Fibroblast of lung (primary cell): ENCODE data around the gene IRF5.

Experiments
- EZH2 ChIP-seq: IDR thresholded peaks from 2 replicates; pipeline ENCODE4 v1.5.1; 2012; ENCODE audit warnings: low read length, control low read depth, mild to moderate bottlenecking; ENCODE audit errors: missing control alignments
- TF ChIP-seq, protein P1 (sequence below), 2 donors: IDR thresholded peaks in 1 of 2; conservative IDR thresholded peaks in 1 of 2; 1 replicate in 1 of 2; 2 replicates in 1 of 2; pipeline ENCODE4 v1.5.1; 2011 to 2012; ENCODE audit warnings: low read length in 2 of 2, control low read depth in 1 of 2, inconsistent platforms in 1 of 2, low read depth in 1 of 2, mild to moderate bottlenecking in 1 of 2

DNA sequence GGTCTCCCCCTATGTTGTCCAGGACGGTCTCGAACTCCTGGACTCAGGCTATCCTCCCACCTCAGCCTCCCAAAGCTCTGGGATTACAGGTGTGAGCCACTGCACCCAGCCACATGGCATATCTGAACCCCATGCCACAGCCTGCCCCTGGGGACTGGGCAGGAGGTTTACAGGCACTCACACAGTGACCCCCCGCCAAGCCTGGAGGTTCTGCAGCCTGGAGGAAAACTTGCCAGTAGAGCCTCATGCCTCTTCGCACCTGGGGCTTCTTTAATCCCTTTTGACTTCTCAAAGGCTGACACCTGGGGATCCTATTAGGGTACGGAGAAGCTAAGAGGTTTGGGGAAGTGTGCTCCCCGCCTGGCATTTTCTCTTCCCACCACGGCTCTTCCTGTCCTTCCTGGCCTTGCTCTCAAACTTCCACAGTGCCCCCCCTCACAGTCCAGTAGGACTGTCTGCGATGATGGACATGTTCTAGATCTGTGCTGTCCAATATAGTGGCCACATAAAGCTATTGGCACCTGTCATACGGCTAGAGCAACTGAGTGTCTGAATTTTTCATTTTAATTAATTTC is 15.8 kb upstream of the IRF5 start:
- TF ChIP-seq, protein P1, sequence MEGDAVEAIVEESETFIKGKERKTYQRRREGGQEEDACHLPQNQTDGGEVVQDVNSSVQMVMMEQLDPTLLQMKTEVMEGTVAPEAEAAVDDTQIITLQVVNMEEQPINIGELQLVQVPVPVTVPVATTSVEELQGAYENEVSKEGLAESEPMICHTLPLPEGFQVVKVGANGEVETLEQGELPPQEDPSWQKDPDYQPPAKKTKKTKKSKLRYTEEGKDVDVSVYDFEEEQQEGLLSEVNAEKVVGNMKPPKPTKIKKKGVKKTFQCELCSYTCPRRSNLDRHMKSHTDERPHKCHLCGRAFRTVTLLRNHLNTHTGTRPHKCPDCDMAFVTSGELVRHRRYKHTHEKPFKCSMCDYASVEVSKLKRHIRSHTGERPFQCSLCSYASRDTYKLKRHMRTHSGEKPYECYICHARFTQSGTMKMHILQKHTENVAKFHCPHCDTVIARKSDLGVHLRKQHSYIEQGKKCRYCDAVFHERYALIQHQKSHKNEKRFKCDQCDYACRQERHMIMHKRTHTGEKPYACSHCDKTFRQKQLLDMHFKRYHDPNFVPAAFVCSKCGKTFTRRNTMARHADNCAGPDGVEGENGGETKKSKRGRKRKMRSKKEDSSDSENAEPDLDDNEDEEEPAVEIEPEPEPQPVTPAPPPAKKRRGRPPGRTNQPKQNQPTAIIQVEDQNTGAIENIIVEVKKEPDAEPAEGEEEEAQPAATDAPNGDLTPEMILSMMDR (conservative IDR thresholded peaks at IDR 0.05 in 1 of 2, IDR thresholded peaks at IDR 0.05 in 1 of 2; ENCODE audit: low read depth in 1 of 2, low read length in 2 of 2): no peak
- TF ChIP-seq EZH2: no peak
